Panc1 (cell line): ENCODE measurements around the gene HOXA13. TPM values are rescaled to one million over a fixed set of nuclear protein-coding genes. Genes with fewer than 3 reads are reported as not detected.

Experiments
- ATAC-seq: fragments of 200-7000 bp; cut with Tn5 transposase; 2 replicates; pipeline ENCODE4 v1.9.1; 2020; ENCODE audit warnings: mild to moderate bottlenecking, moderate library complexity
- BruUV-seq: library from RNA; stranded (reverse); fragments of 400-500 nt; replicated peaks from 2 replicates; lab custom pipeline; 2021; lab: Mats Ljungman, UMichigan
- CTCF ChIA-PET: fragments of 300-600 bp; sonication (Branson Sonifier 250); formaldehyde crosslinking; loops from one replicate; lab custom pipeline; 2022; ENCODE audit warnings: antibody characterized with exemption; lab: Charles Lee
- POLR2A ChIA-PET: fragments of 300-600 bp; sonication (Branson Sonifier 250); formaldehyde crosslinking; loops from one replicate; lab custom pipeline; 2022; ENCODE audit warnings: antibody characterized with exemption; lab: Charles Lee
- DNase-seq: peaks from one replicate; pipeline ENCODE4 v3.0.0-alpha.2; 2010; ENCODE audit warnings: low read depth, low spot score
- H3K27ac ChIP-seq: 2 replicates; pipeline ENCODE4 v1.5.1; 2011; ENCODE audit warnings: mild to moderate bottlenecking, low read length, inconsistent platforms
- H3K27me3 ChIP-seq: fragments of 200-500 bp; sonication (Bioruptor generic); 2 replicates; pipeline ENCODE4 v1.6.0; 2014; ENCODE audit warnings: low read length, inconsistent platforms; ENCODE audit not compliant: control insufficient read depth, insufficient read depth
- H3K36me3 ChIP-seq: fragments of 200-500 bp; sonication (Bioruptor generic); 2 replicates; pipeline ENCODE4 v1.5.1; 2014; ENCODE audit warnings: inconsistent platforms, mild to moderate bottlenecking, low read length, moderate library complexity; ENCODE audit not compliant: control insufficient read depth, insufficient read depth
- H3K4me1 ChIP-seq: 2 replicates; pipeline ENCODE4 v1.5.1; 2011; ENCODE audit warnings: inconsistent platforms, mild to moderate bottlenecking, low read length, moderate library complexity; ENCODE audit not compliant: control insufficient read depth, insufficient read depth
- H3K4me3 ChIP-seq, 2 experiments: 2 replicates each; pipeline ENCODE4 v1.5.1; 2011 to 2012; ENCODE audit warnings: low read depth in 2 of 2, low read length in 2 of 2, mild to moderate bottlenecking in 2 of 2, inconsistent platforms in 1 of 2, moderate library complexity in 1 of 2
- H3K9me3 ChIP-seq: fragments of 200-500 bp; sonication (Bioruptor generic); 2 replicates; pipeline ENCODE4 v1.5.1; 2014; ENCODE audit warnings: low read depth, mild to moderate bottlenecking, inconsistent platforms, low read length, moderate library complexity; ENCODE audit not compliant: control insufficient read depth, insufficient read depth
- POLR2AphosphoS5 ChIP-seq: IDR thresholded peaks from 2 replicates; pipeline ENCODE4 v1.6.1; 2012; ENCODE audit warnings: mild to moderate bottlenecking, low read depth, low read length, moderate library complexity
- SIN3A ChIP-seq: IDR thresholded peaks from 2 replicates; pipeline ENCODE4 v1.6.1; 2012; ENCODE audit warnings: low read depth, mild to moderate bottlenecking, low read length, moderate library complexity, borderline replicate concordance; ENCODE audit not compliant: insufficient read depth
- TCF7L2 ChIP-seq: IDR thresholded peaks from 2 replicates; pipeline ENCODE4 v1.6.1; 2011; ENCODE audit warnings: mild to moderate bottlenecking, low read depth, low read length, inconsistent platforms
- in situ Hi-C: cut with HindIII; loops from 2 replicates; pipeline ENCODE4 v1.10.0; 2016; ENCODE audit warnings: low sequenced_read_pairs, low pct_unique_long_range_greater_than_20kb
- intact Hi-C: fragments of 100-400 bp; cut with micrococcal nuclease; formaldehyde crosslinking; loops from one replicate; pipeline ENCODE4 v1.10.0; 2022; ENCODE audit not compliant: unreplicated experiment
- total RNA-seq: library from RNA; stranded (reverse); gene quantifications from one replicate; pipeline ENCODE4 v1.2.1, GENCODE V29; 2021; ENCODE audit not compliant: unreplicated experiment
- TF ChIP-seq, protein P1 (sequence below), 2 experiments: IDR thresholded peaks; 2 replicates each; pipeline ENCODE4 v1.6.1; 2011 to 2012; ENCODE audit warnings: low read depth in 2 of 2, control low read depth in 1 of 2, low read length in 1 of 2, mild to moderate bottlenecking in 1 of 2, moderate library complexity in 1 of 2; ENCODE audit not compliant: insufficient read depth in 1 of 2
- TF ChIP-seq, protein P2 (sequence below): fragments of 450-650 bp; IDR thresholded peaks from 2 replicates; pipeline ENCODE4 v1.5.1; 2017; ENCODE audit warnings: mild to moderate bottlenecking

The HOXA13 gene
- total RNA-seq, 1 experiment from 2014 or later: 1.2 TPM

DNA sequence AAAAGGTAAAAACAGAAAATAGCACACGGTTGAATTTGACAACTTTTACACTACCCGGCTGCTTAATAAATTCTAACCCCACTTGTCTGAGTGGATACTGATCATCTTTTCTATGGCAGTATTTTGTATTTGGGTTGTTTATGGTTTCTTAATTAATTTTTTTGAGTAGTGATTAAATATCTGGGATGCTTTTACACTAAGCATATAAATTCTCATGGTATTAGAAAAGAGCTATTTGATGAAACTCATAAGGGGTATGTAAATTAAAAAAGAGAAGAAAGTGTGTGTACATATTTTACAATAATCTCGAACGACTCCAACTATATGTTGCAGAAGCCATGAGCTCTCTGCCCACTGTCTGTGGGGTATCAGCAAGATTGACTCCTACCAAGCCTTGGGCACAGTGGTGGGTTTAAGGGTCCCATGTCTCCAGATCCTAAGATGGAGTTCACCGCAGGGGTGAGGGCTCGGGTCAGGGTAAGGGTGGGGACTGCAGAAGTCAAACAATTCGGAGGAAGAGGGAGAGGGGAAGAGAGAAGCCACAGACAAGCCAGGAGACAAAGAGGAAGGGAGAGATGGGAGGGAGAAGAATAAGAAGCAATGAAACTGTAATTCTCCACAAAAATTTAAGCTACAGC is 7.6 kb upstream of the HOXA13 start:
- H3K4me1 ChIP-seq: peaks cover 6% of the 10 kb centered on the region
- DNase-seq (no peak), ATAC-seq (no peak)
- TF ChIP-seq TCF7L2: no peak
- TF ChIP-seq SIN3A: no peak
- TF ChIP-seq POLR2AphosphoS5: no peak
- TF ChIP-seq, protein P1, sequence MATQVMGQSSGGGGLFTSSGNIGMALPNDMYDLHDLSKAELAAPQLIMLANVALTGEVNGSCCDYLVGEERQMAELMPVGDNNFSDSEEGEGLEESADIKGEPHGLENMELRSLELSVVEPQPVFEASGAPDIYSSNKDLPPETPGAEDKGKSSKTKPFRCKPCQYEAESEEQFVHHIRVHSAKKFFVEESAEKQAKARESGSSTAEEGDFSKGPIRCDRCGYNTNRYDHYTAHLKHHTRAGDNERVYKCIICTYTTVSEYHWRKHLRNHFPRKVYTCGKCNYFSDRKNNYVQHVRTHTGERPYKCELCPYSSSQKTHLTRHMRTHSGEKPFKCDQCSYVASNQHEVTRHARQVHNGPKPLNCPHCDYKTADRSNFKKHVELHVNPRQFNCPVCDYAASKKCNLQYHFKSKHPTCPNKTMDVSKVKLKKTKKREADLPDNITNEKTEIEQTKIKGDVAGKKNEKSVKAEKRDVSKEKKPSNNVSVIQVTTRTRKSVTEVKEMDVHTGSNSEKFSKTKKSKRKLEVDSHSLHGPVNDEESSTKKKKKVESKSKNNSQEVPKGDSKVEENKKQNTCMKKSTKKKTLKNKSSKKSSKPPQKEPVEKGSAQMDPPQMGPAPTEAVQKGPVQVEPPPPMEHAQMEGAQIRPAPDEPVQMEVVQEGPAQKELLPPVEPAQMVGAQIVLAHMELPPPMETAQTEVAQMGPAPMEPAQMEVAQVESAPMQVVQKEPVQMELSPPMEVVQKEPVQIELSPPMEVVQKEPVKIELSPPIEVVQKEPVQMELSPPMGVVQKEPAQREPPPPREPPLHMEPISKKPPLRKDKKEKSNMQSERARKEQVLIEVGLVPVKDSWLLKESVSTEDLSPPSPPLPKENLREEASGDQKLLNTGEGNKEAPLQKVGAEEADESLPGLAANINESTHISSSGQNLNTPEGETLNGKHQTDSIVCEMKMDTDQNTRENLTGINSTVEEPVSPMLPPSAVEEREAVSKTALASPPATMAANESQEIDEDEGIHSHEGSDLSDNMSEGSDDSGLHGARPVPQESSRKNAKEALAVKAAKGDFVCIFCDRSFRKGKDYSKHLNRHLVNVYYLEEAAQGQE (IDR thresholded peaks at IDR 0.05; ENCODE audit: insufficient read depth in 1 of 2, low read depth in 2 of 2, low read length in 1 of 2): no peak
- TF ChIP-seq, protein P2, sequence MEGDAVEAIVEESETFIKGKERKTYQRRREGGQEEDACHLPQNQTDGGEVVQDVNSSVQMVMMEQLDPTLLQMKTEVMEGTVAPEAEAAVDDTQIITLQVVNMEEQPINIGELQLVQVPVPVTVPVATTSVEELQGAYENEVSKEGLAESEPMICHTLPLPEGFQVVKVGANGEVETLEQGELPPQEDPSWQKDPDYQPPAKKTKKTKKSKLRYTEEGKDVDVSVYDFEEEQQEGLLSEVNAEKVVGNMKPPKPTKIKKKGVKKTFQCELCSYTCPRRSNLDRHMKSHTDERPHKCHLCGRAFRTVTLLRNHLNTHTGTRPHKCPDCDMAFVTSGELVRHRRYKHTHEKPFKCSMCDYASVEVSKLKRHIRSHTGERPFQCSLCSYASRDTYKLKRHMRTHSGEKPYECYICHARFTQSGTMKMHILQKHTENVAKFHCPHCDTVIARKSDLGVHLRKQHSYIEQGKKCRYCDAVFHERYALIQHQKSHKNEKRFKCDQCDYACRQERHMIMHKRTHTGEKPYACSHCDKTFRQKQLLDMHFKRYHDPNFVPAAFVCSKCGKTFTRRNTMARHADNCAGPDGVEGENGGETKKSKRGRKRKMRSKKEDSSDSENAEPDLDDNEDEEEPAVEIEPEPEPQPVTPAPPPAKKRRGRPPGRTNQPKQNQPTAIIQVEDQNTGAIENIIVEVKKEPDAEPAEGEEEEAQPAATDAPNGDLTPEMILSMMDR: no peak
- ChIA-PET CTCF (interaction anchor here (1.4 kb wide), 1 partner anchor 399 kb away, joined by 4 read pairs; no protein-coding TSS in a partner anchor), POLR2A (no interaction called here)
- in situ Hi-C loops (no loop called here), intact Hi-C loops (no loop called here)
- BruUV-seq: no TSS peak
- no peak overlapping the region for H3K4me3 ChIP-seq
- H3K27ac ChIP-seq: no peak overlapping the region
- no peaks in the 10 kb centered on the region for H3K9me3 ChIP-seq
- no peaks in the 10 kb centered on the region for H3K36me3 ChIP-seq
- H3K27me3 ChIP-seq: no peaks in the 10 kb centered on the region; the same call in 1 of the 2 replicates

DNA sequence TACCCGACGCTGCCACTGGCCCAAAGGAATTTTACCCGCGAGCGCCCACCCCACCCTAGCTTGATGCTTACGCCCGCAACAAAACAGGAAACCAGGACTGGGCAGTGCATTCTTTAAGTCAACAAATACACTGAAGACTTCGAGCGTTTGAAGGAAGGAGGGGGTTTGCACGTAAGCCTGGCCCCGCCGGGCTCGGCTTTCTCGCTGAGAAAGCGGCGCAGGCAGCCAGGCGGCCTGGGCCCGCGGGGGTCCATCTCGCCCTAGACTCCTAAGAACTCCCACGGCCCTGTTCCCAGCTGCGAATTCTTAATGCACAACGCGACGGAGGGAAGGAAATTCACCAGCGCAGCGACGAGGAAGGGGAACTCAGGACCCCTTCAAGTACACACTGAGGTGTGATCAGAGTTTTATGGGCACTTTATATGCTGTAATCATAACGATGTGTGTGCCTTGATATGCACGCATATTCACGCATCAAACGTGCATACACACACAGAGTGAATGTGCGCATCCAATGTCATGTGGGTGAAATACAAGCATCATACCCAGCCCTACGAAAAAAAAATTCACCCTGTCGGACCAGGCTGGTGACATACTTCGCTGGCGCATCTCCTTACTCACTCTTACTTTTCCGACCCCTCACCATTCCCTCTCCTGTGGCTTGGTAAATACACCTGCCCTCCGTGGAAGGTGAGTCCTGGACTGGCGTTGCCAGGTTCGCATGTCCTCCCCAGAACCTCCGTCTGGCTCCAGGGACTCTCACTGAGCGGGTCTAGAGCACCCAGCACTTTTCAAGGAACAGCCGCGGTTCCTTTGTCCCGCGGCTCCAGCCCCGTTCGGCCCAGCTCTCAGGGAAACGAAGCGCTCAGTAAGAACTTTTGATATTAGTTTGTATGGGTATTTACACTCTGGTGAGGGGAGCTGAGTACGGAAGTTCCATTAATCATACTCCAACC is 5.7 kb upstream of the HOXA13 start:
- ATAC-seq: no peak
- DNase-seq: no peak
- Histone ChIP-seq H3K27me3 (no peaks in the 10 kb centered on the region; the same call in 1 of the 2 replicates), H3K27ac (no peak overlapping the region), H3K4me3 (no peak overlapping the region), H3K9me3 (no peaks in the 10 kb centered on the region), H3K36me3 (no peaks in the 10 kb centered on the region), H3K4me1 (peaks cover 16% of the 10 kb centered on the region; the same call in 1 of the 2 replicates)
- POLR2A ChIA-PET: no interaction called here
- TF ChIP-seq, protein P2: no peak
- TF ChIP-seq TCF7L2 (no peak), SIN3A (no peak), POLR2AphosphoS5 (no peak)
- TF ChIP-seq, protein P1 (IDR thresholded peaks at IDR 0.05; ENCODE audit: insufficient read depth in 1 of 2, low read depth in 2 of 2, low read length in 1 of 2): no peak
- BruUV-seq: no TSS peak
- CTCF ChIA-PET: no interaction called here
- in situ Hi-C loops: no loop called here
- intact Hi-C loops: no loop called here
